ENCODE measurements around the gene ESR1.

- TF ChIP-seq, protein P1, sequence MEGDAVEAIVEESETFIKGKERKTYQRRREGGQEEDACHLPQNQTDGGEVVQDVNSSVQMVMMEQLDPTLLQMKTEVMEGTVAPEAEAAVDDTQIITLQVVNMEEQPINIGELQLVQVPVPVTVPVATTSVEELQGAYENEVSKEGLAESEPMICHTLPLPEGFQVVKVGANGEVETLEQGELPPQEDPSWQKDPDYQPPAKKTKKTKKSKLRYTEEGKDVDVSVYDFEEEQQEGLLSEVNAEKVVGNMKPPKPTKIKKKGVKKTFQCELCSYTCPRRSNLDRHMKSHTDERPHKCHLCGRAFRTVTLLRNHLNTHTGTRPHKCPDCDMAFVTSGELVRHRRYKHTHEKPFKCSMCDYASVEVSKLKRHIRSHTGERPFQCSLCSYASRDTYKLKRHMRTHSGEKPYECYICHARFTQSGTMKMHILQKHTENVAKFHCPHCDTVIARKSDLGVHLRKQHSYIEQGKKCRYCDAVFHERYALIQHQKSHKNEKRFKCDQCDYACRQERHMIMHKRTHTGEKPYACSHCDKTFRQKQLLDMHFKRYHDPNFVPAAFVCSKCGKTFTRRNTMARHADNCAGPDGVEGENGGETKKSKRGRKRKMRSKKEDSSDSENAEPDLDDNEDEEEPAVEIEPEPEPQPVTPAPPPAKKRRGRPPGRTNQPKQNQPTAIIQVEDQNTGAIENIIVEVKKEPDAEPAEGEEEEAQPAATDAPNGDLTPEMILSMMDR (IDR thresholded peaks at IDR 0.05; ENCODE audit: insufficient read depth, low read depth, low read length): no peak
- no peak for TF ChIP-seq EZH2 (IDR thresholded peaks at IDR 0.05; ENCODE audit: insufficient read depth, low read length)
Observed at GRCh38 chr6:151784441-151785214, 22.9 kb upstream of the ESR1 start.
